Retina (tissue), 1 donor: ENCODE data around the gene SLC26A6.

Experiments used
- DNase-seq: peaks from one replicate; pipeline ENCODE4 v3.0.0-alpha.2; 2016

Gene SLC26A6

GRCh38 chr3:48660800-48661400, 25.6 kb upstream of the SLC26A6 start:
- DNase-seq = no peak

- no peak for DNase-seq
These were observed 21.6 kb upstream of the SLC26A6 start for GRCh38 chr3:48656841-48657281.

DNA sequence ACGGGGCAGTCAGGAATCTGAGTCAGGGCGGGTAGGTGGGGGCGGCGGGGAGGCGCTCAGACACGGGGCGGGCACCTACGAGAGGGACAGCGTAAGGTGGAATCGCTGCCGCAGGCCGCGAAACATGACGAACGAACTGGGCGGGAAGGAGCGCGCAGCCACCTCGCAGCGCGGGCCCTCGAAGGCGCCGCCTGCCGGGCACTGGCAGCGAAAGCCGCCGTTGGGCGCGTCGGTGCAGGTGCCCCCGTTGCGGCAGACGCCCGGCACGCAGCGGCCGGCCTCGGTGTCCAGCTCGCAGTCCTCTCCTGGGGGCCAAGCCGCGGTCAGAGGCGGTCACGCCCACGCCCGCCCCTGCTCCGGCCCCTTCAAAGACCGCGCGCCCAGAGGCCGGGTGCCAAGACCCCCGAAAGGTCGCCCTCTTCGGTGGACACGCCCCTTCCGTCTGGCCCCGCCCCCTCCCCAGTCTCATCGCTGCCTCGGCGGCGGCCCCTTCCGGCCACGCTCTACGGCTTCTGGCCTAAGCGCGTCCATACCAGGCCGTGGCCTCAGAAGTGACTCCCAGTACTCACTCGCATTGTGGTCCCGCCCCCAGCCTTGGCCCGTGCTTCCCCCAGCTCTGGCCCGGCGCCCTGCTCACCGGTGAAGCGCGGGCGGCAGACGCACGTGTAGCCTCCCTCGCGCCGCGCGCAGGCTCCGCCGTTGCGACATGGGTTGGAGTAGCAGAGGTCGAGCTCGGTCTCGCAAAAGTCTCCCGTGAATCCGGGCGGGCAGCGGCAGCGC, 21.0 kb upstream of the SLC26A6 start:
- DNase-seq = peak; percentile 93

DNA sequence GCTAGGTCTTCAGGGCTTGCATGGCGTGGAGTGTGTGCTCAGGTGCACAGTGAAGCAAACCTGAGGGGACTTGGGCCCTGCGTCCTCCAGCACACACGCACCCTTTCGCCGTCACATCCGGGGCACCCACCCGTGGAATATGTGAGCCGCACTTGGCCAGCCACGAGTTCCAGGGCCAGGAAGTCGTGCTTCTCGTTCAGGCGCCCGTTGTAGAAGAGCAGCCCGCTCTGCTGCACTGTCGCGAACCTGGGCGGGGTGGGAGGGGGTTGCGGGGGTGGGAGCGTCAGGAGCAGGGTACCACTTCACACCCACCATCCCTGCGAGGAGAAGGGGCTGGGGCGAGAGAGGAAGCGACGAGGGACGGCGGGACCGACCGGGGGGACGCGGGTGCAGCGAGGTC, 20.3 kb upstream of the SLC26A6 start:
- no peak for DNase-seq

GRCh38 chr3:48655063-48655462, 19.8 kb upstream of the SLC26A6 start:
- DNase-seq = no peak

DNA sequence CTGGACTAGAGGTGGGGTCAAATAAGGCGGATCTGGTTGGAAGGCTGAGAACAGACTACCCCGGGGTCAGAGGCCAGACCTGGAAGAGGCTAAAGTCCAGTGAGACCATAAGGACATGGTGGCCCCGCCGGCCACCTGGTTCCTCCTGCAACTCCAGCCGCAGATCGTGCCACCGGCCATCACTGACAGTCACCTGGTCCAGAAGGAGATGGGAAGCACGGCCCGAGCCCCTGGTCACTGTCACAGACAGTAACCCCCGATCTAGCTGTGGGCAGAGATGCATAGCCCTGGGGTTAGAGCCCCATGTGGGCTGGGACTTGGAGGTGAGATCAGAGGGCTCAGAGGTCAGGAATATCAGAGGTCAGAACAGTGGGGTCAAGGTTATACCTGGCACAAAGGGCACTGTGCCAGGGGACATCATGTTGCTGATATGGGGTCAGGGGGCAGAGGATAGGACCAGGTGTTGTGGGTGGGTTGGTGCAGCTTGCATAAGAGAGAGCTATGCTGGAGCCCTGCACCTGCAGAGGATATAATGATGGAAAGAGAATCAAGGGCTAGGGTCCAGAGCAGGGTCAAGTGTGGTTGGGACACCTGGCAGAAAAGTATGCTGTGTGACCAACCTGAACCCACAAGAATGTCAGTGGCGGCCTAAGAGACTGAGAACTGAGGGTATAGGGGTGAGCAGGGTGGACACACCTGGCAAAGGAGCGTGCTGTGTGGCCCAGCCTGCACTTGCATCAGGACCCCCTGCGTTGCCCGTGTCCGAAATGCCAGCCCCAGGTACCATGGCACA, 17.9 kb upstream of the SLC26A6 start:
- DNase-seq = no peak

GRCh38 chr3:48651771-48652170, 16.5 kb upstream of the SLC26A6 start:
- no peak for DNase-seq

GRCh38 chr3:48650723-48651122, 15.5 kb upstream of the SLC26A6 start:
- DNase-seq = no peak

- DNase-seq = no peak
These were observed 13.1 kb upstream of the SLC26A6 start for GRCh38 chr3:48648188-48648850.

DNA sequence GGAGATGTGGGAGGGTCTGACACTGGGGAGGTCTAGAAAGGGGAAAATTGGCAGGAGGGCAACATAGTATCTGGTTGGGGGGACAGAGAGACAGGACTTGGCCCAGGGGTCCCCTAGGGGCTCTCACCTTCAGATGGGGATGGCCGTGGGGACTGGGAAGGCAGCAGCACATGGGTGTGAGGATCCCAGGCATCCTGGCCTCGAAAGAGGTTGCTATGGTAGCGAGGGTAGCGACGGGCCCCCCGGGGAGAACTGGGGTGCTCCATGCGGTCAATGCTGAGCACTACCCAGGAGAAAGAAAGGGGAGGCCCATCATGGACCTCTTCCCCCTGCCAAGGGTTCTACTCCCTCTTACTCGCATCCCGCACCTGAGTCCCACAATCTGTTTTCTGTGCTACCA, 12.5 kb upstream of the SLC26A6 start:
- no peak for DNase-seq

- DNase-seq = no peak
These were observed 9.9 kb upstream of the SLC26A6 start for GRCh38 chr3:48644898-48645760.

GRCh38 chr3:48642605-48643004, 7.3 kb upstream of the SLC26A6 start:
- DNase-seq = no peak

- no peak for DNase-seq
These were observed 6.1 kb upstream of the SLC26A6 start for GRCh38 chr3:48641396-48641795.

DNA sequence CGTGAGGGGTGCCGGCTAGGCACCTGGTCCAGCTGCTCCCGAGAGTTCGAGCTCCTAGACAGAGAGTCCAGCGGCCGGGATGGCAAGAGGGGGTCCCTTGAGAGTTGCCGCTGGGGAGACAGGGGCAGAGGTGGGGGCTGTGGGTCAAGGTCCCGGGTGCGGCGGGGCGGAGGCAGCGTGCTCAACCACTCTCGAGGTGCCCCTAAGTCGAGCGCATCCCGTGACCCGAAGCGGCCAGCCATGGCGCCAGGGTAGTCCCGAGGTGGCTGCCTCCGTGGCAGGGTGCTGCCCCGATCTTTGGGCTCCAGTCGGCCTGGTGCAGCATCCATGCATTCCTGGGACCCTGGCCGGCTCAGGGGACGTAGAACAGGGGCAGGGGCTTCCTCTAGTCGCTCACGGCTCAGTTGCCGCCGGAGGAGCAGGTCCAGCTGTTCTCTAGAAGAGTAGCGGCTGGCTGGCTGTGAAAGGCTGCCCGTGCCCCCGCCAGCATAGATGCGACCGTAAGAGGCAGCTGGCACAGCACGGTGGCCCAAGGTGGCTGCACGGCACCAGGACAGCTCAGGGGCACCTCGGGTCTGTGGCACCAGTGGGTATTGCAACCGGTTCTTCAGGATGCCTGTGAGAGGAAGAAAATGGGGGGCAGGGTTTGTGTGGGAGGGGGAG, 4.8 kb upstream of the SLC26A6 start:
- DNase-seq = no peak

- no peak for DNase-seq
These were observed 2.0 kb upstream of the SLC26A6 start for GRCh38 chr3:48637305-48637704.

DNA sequence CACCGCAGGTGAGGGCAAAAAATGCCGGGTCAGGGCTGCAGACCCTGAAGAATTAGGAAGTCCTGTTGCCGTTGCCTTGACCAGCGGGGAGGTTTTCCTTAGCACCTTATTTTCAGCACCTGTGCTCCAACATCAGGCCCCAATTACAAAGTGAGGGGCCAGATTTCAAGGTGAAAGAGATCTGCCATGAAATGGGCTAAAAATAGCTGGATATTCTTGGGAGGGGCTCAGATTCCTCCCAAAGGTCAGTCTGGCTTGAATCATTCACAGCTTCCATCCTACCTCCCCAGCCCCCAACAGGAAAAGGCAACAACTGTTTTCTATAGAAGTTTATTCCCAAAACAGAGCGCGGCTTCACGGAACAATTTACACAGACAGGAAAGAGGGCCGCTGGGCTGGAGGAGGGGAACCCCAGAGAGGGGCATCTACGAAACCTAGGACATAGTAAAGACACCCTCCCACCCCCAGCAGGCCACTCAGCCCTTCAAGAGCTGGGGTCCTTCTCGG, 941 bp upstream of the SLC26A6 start:
- DNase-seq = no peak

GRCh38 chr3:48634661-48635221, 520 bp downstream of the SLC26A6 start:
- no peak for DNase-seq

DNA sequence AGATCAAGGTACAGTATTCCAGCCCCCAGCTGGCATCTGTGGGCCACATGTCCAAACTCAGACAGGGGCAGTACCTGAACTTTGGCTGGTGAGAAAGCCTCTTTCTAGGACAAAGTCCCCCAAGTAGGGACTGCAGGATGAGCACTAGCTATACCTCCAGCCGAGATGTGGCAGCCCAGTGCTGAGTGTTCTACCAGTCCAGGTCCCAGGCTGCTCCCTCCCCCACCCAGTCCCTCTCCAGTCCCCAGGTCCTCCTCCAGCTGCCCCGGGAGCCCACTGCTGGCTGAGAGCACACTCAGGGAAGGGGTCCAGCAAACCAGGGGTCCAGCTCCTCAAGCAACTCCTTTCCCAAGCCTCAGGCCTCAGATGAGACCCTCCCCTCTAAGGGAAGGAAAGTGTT, 1.5 kb downstream of the SLC26A6 start:
- no peak for DNase-seq

- DNase-seq = no peak
These were observed 2.0 kb downstream of the SLC26A6 start for GRCh38 chr3:48633256-48633655.

DNA sequence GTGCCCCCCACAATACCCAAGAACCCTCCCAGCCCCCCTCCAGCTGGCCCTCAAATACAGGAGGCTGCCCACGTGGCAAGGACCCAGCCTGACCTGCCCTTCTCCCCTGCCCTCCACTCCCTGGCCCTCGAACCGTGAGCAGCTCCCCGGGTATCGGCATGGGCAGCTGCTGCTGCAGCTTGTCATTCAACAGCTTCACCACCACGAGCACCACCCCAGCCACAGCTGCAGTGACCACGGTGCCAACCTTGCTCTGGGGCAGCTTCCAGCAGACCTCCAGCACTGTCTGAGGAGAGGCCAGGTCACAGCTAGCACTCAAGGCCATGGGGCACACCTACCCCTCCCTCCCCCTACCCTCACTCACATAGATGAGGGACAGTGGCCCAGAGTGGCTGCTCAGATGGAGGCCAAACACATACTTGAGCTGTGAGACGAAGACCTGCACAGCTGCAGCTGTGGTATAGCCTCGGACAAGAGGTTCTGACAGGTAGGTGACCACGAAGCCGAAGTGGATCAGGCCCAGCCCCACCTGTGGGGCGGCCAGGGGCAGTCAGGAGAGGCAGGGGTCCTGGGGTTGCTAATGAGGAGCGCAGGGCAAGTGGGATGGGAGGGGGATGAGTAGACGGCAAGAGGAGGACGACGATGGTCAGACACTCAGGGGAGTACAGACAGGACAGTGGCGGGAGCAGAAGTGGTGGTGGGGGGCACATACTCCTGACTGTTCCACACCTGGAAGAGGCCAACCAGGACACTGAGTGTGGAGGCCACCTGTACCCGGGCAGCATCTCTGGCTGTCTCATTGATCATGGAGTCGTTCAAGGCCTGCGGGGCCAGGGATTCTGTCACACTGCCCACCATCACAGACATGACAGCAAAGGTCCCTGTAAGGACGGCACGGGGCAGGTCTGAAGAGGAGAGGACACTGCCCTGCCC, 3.5 kb downstream of the SLC26A6 start:
- DNase-seq = no peak
